ENCODE results near the gene LACTB. TPM values are rescaled to one million over a fixed set of nuclear protein-coding genes. Genes with fewer than 3 reads are reported as not detected.

The LACTB gene
- total and polyA plus RNA-seq, 2 of the 4 experiments (the other 2 are of a cell fraction) = 12.9 to 32.7 TPM

DNA sequence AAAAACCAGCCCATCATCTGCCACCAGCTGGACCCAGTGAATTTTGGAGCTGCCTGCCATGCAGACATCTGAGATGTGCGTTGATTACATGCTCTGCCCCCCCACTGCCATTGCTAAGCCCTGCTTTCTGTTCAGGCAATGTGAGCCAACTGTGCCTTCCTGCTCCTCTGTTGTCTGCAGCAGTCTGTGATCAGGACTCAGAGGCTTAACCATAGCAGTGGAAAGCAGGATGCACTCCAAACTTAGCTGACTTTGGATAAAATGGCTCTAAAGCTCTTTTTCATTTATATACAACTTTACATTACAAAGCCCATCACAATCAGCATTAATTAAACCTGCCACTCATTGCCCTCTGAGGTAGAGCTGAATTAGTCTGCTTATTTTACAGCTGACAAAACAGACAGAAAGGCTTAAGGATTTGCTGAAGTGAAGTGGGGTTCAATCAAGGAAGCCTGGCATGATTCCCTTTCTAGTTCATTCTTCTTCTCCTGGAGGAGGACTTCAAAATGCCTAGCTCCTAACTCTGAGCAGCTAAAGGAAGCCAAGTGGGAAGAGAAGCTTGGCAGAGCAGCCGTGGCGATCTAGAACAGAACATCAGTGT is 51.3 kb downstream of the LACTB start:
- intact Hi-C loops (cut with micrococcal nuclease) = no loop called here
- H3K9me3 ChIP-seq (ENCODE audit: control insufficient read depth, insufficient read depth, low read length) = no peaks in the 10 kb centered on the region
- BruUV-seq (replicated peaks) = no TSS peak
- no peak overlapping the region; the same call in 1 of the 2 replicates for H2AK5ac ChIP-seq (ENCODE audit: low read depth, low read length)
- H3K27ac ChIP-seq (ENCODE audit: insufficient read depth, low read length) = no peak overlapping the region
- H3K4me1 ChIP-seq (ENCODE audit: control insufficient read depth, insufficient read depth, low read length) = peaks cover 4% of the 10 kb centered on the region
- H3K18ac ChIP-seq (ENCODE audit: low read depth, low read length) = no peak overlapping the region
- no peak overlapping the region for H2BK120ac ChIP-seq (ENCODE audit: low read depth, low read length)
- H4K91ac ChIP-seq (ENCODE audit: insufficient read depth, low read depth, low read length) = no peak overlapping the region
- no peak overlapping the region for H3K4ac ChIP-seq (ENCODE audit: low read depth, low read length)
- no peak overlapping the region for H4K8ac ChIP-seq (ENCODE audit: low read depth in 2 of 2, low read length in 2 of 2)
- no peak overlapping the region for H2BK20ac ChIP-seq (ENCODE audit: low read depth, low read length)
- no peak overlapping the region for H2AK9ac ChIP-seq (replicated peaks; ENCODE audit: low read depth, low read length, poor library complexity)
- ATAC-seq (ENCODE audit: low read depth) (peak; percentile 60), DNase-seq (no peak)
- H4K20me1 ChIP-seq (ENCODE audit: insufficient read depth, low read length) = no peaks in the 10 kb centered on the region
- H3K23ac ChIP-seq (ENCODE audit: low read depth, low read length) = no peak overlapping the region
- no peak overlapping the region for H2AFZ ChIP-seq (replicated peaks; ENCODE audit: low read length, poor library complexity)
- no peaks in the 10 kb centered on the region for H3K36me3 ChIP-seq (ENCODE audit: control insufficient read depth, insufficient read depth, low read length)
- H3K9me1 ChIP-seq (ENCODE audit: insufficient read depth, low read length) = peaks cover 6% of the 10 kb centered on the region; the same call in 1 of the 2 replicates
- dilution Hi-C loops (cut with HindIII; ENCODE audit: low sequenced_read_pairs, unreplicated experiment) = no loop called here
- no peaks in the 10 kb centered on the region for H3K27me3 ChIP-seq (ENCODE audit: control insufficient read depth, insufficient read depth, low read length)
- no peaks in the 10 kb centered on the region for H3K79me1 ChIP-seq (ENCODE audit: low read depth in 1 of 2, low read length in 2 of 2)
- no peak for TF ChIP-seq FOS (IDR thresholded peaks at IDR 0.05; ENCODE audit: low read depth, low read length)
- TF ChIP-seq, protein P1, sequence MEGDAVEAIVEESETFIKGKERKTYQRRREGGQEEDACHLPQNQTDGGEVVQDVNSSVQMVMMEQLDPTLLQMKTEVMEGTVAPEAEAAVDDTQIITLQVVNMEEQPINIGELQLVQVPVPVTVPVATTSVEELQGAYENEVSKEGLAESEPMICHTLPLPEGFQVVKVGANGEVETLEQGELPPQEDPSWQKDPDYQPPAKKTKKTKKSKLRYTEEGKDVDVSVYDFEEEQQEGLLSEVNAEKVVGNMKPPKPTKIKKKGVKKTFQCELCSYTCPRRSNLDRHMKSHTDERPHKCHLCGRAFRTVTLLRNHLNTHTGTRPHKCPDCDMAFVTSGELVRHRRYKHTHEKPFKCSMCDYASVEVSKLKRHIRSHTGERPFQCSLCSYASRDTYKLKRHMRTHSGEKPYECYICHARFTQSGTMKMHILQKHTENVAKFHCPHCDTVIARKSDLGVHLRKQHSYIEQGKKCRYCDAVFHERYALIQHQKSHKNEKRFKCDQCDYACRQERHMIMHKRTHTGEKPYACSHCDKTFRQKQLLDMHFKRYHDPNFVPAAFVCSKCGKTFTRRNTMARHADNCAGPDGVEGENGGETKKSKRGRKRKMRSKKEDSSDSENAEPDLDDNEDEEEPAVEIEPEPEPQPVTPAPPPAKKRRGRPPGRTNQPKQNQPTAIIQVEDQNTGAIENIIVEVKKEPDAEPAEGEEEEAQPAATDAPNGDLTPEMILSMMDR (conservative IDR thresholded peaks at IDR 0.05; ENCODE audit: low read depth, low read length) = no peak
- TF ChIP-seq CEBPB (IDR thresholded peaks at IDR 0.05; ENCODE audit: low read depth, low read length) = no peak
- no peak for TF ChIP-seq POLR2A (IDR thresholded peaks at IDR 0.05; ENCODE audit: low read depth, low read length)
- TF ChIP-seq MXI1 (IDR thresholded peaks at IDR 0.05; ENCODE audit: borderline replicate concordance, low read depth, low read length) = no peak
- TF ChIP-seq MAZ (IDR thresholded peaks at IDR 0.05; ENCODE audit: borderline replicate concordance, low read depth, low read length) = no peak
- no peak for TF ChIP-seq RCOR1 (IDR thresholded peaks at IDR 0.05; ENCODE audit: insufficient replicate concordance, low read length)
- TF ChIP-seq BHLHE40 (IDR thresholded peaks at IDR 0.05; ENCODE audit: low read depth, low read length) = no peak
- TF ChIP-seq, protein P2, sequence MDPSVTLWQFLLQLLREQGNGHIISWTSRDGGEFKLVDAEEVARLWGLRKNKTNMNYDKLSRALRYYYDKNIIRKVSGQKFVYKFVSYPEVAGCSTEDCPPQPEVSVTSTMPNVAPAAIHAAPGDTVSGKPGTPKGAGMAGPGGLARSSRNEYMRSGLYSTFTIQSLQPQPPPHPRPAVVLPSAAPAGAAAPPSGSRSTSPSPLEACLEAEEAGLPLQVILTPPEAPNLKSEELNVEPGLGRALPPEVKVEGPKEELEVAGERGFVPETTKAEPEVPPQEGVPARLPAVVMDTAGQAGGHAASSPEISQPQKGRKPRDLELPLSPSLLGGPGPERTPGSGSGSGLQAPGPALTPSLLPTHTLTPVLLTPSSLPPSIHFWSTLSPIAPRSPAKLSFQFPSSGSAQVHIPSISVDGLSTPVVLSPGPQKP (IDR thresholded peaks at IDR 0.05; ENCODE audit: borderline replicate concordance, low read depth, low read length) = no peak
- TF ChIP-seq MAFK (IDR thresholded peaks at IDR 0.05; ENCODE audit: low read depth, low read length) = no peak
- no peak for TF ChIP-seq CHD1 (IDR thresholded peaks at IDR 0.05; ENCODE audit: low read depth, low read length)
- no peak for TF ChIP-seq SMC3 (IDR thresholded peaks at IDR 0.05; ENCODE audit: low read depth, low read length)
- no peak for TF ChIP-seq RAD21 (IDR thresholded peaks at IDR 0.05; ENCODE audit: low read length)
- no peak for TF ChIP-seq RFX5 (IDR thresholded peaks at IDR 0.05; ENCODE audit: low read depth, low read length)
- no peak for TF ChIP-seq NFE2L2 (IDR thresholded peaks at IDR 0.05; ENCODE audit: low read depth, low read length)
- TF ChIP-seq, protein P3, sequence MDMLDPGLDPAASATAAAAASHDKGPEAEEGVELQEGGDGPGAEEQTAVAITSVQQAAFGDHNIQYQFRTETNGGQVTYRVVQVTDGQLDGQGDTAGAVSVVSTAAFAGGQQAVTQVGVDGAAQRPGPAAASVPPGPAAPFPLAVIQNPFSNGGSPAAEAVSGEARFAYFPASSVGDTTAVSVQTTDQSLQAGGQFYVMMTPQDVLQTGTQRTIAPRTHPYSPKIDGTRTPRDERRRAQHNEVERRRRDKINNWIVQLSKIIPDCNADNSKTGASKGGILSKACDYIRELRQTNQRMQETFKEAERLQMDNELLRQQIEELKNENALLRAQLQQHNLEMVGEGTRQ (IDR thresholded peaks at IDR 0.05; ENCODE audit: low read depth, low read length) = no peak
- no peak overlapping the region for H4K5ac ChIP-seq (ENCODE audit: low read depth, low read length)
- H2BK5ac ChIP-seq (ENCODE audit: low read depth, low read length, poor library complexity, severe bottlenecking) = no peak overlapping the region
- WGBS, 2 experiments (ENCODE audit: extremely low coverage in 2 of 2, insufficient read length in 1 of 2) = no CpG with 5 or more reads among the region's 3 CpGs
- no peak overlapping the region for H3K56ac ChIP-seq (ENCODE audit: extremely low read depth, insufficient read depth, low read length)
- H3K14ac ChIP-seq (replicated peaks; ENCODE audit: low read depth, low read length) = 0 out of 2 replicates have a peak overlapping the region, but pooled peaks have one; percentile 14
- H3K4me3 ChIP-seq (ENCODE audit: insufficient read depth, low read depth, low read length) = no peak overlapping the region
- no peak overlapping the region for H3K9ac ChIP-seq (ENCODE audit: low read depth, low read length)
- peak overlapping the region; percentile 65; the same call in 2 of the 3 replicates for H2BK15ac ChIP-seq (ENCODE audit: low read depth, low read length)
- in situ Hi-C loops (cut with MboI; ENCODE audit: low sequenced_read_pairs) = loop anchor here (25.0 kb wide), 1 partner anchor 239 kb away; no protein-coding TSS in a partner anchor
- no peak overlapping the region for H3K4me2 ChIP-seq (ENCODE audit: low read depth, low read length)
- CTCF ChIA-PET = no interaction called here
- POLR2A ChIA-PET (ENCODE audit: unreplicated experiment) = interaction anchor here (0.7 kb wide), 1 partner anchor 19 kb away, joined by 4 read pairs; no protein-coding TSS in a partner anchor

Measured in IMR-90 (cell line).